KOPT-K1 (cell line): ENCODE data around the gene OSBPL10.
A peak's percentile ranks its signal among the peaks of the same experiment; 100 is the strongest.

ENCODE experiments used
- H3K27ac ChIP-seq: fragments of 200-600 bp; sonication (generic); 2 replicates; pipeline ENCODE4 v1.5.1; 2016; ENCODE audit warnings: antibody characterized with exemption, mild to moderate bottlenecking, low read depth, low read length; ENCODE audit not compliant: poor library complexity, severe bottlenecking
- H3K36me3 ChIP-seq: fragments of 200-600 bp; sonication (generic); 2 replicates; pipeline ENCODE4 v1.5.1; 2017; ENCODE audit warnings: antibody characterized with exemption, mild to moderate bottlenecking, low read length, moderate library complexity; ENCODE audit not compliant: insufficient read depth
- H3K9me3 ChIP-seq: fragments of 200-600 bp; sonication (generic); 2 replicates; pipeline ENCODE4 v1.5.1; 2017; ENCODE audit warnings: antibody characterized with exemption, low read length, mild to moderate bottlenecking; ENCODE audit not compliant: insufficient read depth, poor library complexity, severe bottlenecking

The OSBPL10 gene

DNA sequence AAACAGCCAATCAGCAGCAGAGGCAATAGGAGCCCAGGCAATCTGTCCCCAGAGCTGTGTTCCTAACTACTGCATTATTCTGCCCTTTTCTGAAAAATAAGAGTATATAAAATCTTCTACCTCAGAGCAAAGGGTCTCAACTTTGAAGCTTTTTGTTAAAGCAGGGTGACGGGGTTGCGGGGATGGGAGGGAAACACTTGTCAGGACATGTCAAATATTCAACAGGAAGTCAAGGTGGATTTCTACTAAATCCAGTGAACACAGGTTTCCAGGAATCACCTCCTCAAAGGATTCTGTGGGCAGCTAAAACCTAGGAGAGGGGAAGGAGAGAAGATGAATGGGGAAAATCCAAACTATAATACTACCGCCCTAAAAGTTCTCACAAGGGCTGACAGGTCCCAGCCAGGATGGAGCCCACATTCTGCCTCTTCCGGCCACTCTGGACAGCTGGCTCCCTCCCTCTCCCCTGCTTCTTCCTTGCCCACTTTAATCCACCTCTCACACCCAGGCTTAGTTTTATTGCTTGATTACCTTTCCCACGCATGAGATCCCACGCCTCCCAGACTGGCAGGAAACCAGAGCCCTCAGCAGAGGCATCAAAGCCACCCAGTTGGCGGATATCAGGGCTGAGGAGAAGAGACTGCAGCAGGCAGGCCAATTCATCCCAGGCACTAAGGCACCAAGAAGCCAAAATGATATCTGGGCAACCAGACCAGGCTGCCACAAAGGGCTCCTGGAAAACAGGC lies 77.2 kb downstream of the OSBPL10 start:
- H3K9me3 ChIP-seq, result no peaks in the 10 kb centered on the region
- peak overlapping the region; percentile 14 for H3K27ac ChIP-seq
- H3K36me3 ChIP-seq, result no peaks in the 10 kb centered on the region

DNA sequence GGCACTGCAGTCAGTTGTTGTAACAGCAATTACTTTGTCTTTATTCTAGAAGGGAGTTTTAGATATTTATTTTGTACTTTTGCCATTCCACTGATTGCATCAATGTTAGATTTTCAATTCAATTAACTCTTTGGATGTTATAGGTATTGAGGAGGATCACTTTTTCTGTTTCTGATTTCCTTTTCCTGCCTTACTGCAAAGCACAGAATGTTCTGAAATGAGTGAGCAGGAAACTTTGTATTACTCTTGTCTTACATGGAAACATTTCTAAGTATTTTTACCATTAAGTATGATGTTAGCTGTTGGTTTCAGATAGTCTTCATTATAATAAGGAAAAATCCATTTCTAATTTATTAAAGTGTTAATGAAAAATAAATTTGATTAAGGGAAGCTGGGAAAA lies 80.5 kb downstream of the OSBPL10 start:
- no peak overlapping the region for H3K27ac ChIP-seq

DNA sequence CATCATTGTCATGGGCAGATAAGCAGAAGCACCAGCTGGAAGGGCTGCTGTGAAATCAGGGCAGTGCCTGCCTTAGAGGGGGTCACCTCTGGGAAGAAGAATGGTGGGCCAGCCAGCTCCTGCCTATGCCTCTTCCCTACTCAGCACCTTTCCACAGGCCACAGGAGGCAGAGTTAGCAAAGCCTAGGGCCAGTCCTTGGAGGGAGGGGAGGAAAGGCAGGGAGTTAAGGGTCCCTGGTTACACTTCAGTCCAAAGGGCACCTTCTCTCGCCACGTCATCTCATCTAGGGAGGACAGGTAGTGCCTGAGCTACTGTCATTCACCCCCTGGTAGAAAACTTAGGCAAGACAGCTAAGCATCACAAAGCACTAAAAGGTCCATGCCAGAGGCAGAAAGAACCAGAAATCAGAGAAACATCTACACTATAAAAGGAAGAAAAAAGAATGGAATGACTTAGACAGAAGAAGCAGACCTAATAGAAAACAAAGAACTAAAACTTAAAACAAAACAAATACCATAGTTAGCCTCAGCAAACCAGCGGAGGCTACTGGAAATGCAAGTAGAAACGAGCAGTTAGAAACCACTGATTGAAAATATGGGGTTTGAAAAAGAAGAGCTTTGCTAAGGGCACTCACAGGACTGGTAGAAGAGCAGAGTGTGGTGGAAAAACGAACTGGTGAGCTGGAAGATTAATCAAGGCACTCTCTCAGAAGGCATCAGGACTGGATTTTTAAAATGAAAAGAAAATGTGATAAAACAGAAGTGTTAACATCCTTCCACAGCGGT lies 84.2 kb downstream of the OSBPL10 start:
- no peaks in the 10 kb centered on the region for H3K9me3 ChIP-seq
- no peak overlapping the region for H3K27ac ChIP-seq
- no peaks in the 10 kb centered on the region for H3K36me3 ChIP-seq

More for the DNA sequence above, 80.5 kb downstream of the OSBPL10 start:
- no peaks in the 10 kb centered on the region for H3K9me3 ChIP-seq
- no peaks in the 10 kb centered on the region for H3K36me3 ChIP-seq

DNA sequence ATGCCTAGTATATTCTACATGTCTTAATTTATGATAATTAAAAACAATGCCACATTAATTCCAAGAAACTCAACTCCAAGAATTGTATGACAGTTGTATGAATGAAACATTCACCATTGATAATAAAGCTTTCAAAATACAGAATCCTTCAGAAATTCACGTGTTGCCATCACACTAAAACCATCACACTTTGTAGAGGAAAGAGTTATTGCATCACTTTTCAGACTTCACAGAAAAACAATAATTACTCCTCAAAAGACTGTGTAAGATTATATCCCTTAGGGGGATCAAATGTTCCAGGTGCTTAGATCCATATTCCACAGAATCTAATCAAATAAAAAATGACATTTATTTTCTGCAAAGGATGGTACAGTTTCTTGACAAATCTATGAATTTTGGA lies 85.0 kb downstream of the OSBPL10 start:
- no peak overlapping the region for H3K27ac ChIP-seq
- no peaks in the 10 kb centered on the region for H3K36me3 ChIP-seq
- H3K9me3 ChIP-seq, result no peaks in the 10 kb centered on the region

DNA sequence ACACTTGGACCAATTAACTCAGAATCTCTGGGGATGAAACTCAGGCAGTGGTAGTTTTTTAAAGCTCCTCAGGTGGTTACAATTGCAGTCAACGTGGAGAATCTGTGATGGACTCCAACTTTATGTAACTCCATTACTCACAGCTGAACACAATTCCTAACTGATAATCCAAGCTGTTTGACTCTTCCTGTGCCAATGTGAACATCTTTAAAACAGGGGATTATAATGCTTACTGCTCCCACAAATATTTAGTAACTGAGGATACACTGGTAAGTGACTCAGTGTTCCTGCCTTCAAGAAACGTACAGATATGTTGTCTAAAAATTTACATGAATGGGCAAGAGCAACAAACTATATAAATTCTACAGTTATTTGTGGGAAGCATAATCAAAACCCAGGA lies 85.6 kb downstream of the OSBPL10 start:
- Histone ChIP-seq H3K36me3 (no peaks in the 10 kb centered on the region), H3K27ac (no peak overlapping the region), H3K9me3 (no peaks in the 10 kb centered on the region)

DNA sequence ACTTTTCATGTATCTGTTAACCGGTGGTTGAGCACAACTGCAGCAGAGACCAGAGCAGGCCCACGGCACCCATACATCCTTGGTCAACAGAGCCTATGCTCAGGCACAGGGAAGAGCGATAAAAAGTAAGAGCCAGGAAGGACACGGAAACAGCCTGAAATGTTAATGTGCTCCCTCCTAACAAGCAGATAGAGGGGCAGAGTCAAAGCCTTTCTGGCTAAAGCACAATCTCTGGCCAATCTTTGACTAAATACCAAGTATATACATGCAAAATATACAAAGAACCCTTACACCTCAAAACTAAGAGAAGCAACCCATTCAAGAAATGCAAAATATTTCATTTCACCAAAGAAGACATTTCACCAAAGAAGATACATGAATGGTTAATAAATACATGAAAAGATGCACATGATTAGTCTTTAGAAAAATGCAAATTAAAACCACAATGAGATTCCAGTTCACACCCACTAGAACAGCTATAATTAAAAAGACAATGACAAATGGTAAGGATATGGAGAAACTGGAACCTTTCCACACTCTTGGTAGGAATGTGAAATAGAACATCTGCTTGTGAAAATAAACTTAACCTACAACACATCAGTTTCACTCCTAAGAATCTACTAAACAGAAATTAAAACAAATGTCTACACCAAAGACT lies 88.0 kb downstream of the OSBPL10 start:
- Histone ChIP-seq H3K27ac (no peak overlapping the region), H3K36me3 (no peaks in the 10 kb centered on the region), H3K9me3 (no peaks in the 10 kb centered on the region)

DNA sequence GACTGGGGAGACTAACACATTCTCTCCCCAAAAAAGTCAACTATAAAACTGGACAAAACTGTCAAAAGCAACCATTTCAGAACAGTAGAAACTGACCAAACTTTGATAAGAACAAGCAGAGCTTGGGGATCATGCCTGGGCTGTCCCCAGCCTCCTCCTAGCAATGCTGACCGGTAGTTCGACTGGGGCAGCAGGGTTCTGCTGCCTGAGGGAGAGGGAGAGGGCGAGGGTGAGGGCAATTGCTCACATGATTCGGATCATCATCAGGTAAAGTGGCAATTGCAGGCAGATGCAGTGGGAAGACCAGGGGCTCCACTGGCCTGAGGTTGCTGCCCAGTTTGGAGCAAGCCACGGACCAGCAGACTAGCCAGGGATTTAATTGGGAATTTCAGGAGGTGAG lies 88.6 kb downstream of the OSBPL10 start:
- Histone ChIP-seq H3K9me3 (no peaks in the 10 kb centered on the region), H3K36me3 (no peaks in the 10 kb centered on the region), H3K27ac (no peak overlapping the region)

DNA sequence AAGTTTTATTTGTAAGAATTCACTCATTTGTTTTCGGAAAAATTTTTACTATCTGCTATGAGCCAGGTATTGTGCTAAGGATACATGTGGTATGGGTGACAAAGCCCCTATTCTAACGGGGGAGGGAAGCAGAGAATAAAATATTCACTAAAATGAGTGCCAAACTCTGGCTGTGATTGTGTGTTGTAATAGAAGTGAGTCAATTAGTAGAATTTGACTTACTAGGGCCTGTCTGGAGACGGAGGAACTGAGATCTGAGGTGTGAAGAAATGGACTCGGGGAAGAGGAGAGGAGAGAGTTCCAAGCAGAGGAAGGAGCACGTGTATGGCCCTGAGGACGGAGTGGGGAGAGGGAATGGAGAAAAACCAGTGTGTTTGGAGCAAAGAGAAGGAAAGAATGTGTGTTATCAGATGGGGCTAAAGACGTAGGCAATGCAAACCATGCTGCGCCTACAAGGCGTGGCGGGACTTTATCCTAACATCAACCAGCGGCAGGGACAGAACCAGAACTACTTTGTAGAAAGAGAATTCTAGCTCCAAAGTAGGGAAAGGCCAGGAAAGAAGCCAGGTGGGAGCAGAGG lies 89.1 kb downstream of the OSBPL10 start:
- Histone ChIP-seq H3K27ac (no peak overlapping the region), H3K36me3 (no peaks in the 10 kb centered on the region), H3K9me3 (no peaks in the 10 kb centered on the region)

DNA sequence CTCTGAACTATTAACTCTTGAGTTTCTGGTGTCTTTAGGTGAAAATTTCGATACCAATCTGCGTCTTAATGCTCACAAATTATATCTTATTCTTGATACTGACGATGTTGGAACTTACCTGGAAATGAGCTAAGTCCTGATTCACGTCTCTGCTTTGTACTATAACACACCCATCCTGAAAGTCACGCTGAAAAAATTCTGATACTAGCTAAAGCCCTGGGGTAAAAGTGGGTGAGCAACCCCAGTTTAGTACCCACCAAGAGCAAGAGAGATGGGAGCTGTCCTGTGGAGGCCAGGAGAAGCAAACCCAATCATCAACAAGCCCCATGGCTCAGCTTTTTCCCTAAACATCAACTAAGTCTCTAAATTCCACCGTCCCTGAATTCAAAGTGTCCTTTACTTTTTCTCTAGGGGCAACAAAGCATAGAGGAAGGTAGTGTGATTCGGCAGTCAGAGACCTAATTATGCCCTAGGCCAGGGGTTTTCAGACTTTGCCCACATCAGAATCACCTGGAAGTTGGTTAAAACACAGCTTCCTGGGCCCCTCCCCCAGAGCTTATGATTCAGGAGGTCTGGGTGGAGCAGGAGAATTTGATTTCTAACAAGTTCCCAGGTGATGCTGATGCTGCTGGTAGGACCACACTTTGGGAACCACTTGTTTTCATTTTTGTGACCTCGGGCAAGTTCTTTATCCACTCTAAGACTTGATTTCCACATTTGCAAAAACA lies 90.2 kb downstream of the OSBPL10 start:
- no peak overlapping the region for H3K27ac ChIP-seq

DNA sequence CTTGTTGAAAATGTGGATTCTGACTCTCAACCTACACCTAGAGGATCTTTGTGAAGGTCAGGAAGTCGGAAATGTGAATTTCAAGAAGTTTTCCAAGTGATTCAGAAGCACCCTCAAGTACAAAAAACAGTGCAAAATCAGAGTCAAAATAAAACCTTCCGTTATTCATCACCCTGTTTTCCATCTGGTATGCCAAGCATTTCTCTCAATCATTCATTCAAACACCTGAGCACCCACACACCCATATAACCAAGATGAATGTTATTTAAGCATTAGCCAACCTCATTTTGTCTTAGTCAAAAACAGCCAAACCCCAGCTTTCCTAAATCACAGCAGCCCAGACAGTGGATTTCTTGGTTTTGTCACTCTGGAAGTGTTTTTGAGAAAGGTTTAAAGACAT lies 91.1 kb downstream of the OSBPL10 start:
- no peaks in the 10 kb centered on the region for H3K36me3 ChIP-seq
- no peak overlapping the region for H3K27ac ChIP-seq
- no peaks in the 10 kb centered on the region for H3K9me3 ChIP-seq

More for the DNA sequence above, 90.2 kb downstream of the OSBPL10 start:
- Histone ChIP-seq H3K9me3 (no peaks in the 10 kb centered on the region), H3K36me3 (no peaks in the 10 kb centered on the region)

DNA sequence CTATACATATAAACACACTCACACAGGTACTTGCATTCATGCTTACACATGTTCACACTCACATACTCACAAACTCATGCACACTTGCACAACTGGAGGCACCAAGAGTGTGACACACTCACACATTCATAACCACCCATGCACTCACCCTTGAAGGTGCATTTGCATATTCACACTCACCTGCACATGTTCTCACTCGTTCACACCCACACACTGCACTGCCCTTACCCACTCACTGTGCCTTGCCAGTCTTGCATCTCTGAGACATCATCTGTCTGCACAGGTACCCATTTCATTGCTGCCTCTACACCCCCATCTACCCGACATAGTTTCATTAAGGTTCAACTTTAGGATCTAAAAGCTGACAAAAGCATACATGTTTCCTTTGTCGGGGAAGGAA lies 95.8 kb downstream of the OSBPL10 start:
- Histone ChIP-seq H3K36me3 (no peaks in the 10 kb centered on the region), H3K27ac (no peak overlapping the region), H3K9me3 (no peaks in the 10 kb centered on the region)

DNA sequence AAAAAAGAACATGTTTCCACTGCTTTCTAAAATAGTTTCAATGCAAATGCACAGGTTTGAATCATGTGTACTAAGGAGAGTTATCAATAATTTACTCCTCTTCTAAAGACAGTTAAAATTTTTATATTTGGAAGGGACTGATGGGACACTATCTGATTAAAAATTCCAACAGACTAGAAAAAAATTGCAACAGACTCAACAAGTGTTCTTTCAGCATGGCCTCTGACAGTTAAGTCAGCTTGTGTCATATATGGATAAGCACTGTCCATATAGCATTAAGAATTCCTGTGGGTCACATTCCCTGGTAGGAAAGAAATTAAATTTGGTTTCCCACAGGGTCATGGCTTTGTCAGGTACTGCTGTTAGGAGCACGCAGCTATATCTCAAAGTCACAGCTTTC lies 96.8 kb downstream of the OSBPL10 start:
- no peaks in the 10 kb centered on the region for H3K36me3 ChIP-seq
- H3K9me3 ChIP-seq, result no peaks in the 10 kb centered on the region
- H3K27ac ChIP-seq, result no peak overlapping the region

DNA sequence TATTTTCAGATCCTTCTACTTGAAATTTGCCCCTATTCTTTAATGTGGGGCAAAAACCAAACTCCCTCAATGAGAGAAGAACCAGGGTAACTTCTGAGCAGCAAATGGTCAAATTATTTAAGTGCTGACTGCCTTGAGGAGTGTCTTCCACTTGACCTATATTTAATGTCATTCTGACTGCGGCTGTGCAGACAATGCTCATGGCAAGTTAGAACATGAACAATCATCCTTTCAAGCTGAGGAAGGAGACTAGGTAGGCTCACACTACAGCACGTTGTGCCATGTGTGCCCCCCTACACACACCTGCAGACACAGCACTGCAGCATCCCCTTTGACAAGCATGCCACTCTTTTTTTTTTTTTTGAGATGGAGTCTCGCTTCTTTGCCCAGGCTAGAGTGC lies 98.2 kb downstream of the OSBPL10 start:
- no peaks in the 10 kb centered on the region for H3K9me3 ChIP-seq
- H3K27ac ChIP-seq, result no peak overlapping the region
- no peaks in the 10 kb centered on the region for H3K36me3 ChIP-seq

DNA sequence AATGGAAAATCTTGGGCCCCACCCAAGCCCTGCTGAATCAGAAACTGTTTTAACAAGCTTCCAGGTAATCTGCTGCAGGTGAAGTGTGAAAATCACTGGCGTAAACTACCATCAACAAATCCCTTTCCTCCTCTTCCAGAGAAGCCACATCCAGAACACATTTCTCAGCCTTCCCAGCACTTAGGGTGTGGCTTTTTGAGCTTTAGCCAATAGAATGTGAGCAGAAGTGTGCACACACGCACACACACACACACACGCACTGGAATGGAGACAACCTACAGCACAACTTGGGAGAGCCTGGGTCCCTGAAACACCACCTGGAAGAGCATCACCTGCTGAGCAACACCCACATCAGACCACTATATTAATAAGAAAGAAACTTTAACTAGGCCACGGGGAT lies 98.6 kb downstream of the OSBPL10 start:
- H3K27ac ChIP-seq, result no peak overlapping the region
- no peaks in the 10 kb centered on the region for H3K9me3 ChIP-seq

More for the DNA sequence above, 98.6 kb downstream of the OSBPL10 start:
- H3K36me3 ChIP-seq, result no peaks in the 10 kb centered on the region
